ENCODE data around the gene DNAJC1. TPM values are rescaled to one million over a fixed set of nuclear protein-coding genes. Genes with fewer than 3 reads are reported as not detected.

Gene DNAJC1
- total RNA-seq, 1 donor from 2014 or later, result 26.1 TPM

GRCh38 chr10:21746118-21746517 lies 257.4 kb downstream of the DNAJC1 start:
- H3K9me3 ChIP-seq, result no peaks in the 10 kb centered on the region
- H3K36me3 ChIP-seq, result peaks cover 29 to 34% of the 10 kb centered on the region in 2 donors
- no peak for DNase-seq (ENCODE audit: low spot score in 2 of 2)
- H3K4me1 ChIP-seq, result no peaks in the 10 kb centered on the region
- no peak overlapping the region for H3K27ac ChIP-seq
- intact Hi-C loops (cut with DNase I), result no loop called here
- no peak overlapping the region for H3K4me3 ChIP-seq
- TF ChIP-seq CTCF (IDR thresholded peaks at IDR 0.05), result no peak
- H3K27me3 ChIP-seq, result no peaks in the 10 kb centered on the region

- no peak overlapping the region for H3K27ac ChIP-seq
- no peaks in the 10 kb centered on the region for H3K9me3 ChIP-seq
- no peak for DNase-seq (ENCODE audit: low spot score in 2 of 2)
- no peaks in the 10 kb centered on the region for H3K27me3 ChIP-seq
- peaks cover 29 to 51% of the 10 kb centered on the region in 2 donors for H3K36me3 ChIP-seq
- no peaks in the 10 kb centered on the region for H3K4me1 ChIP-seq
- H3K4me3 ChIP-seq, result no peak overlapping the region
- TF ChIP-seq CTCF (IDR thresholded peaks at IDR 0.05), result no peak
- intact Hi-C loops (cut with DNase I), result no loop called here
These were observed 259.3 kb downstream of the DNAJC1 start for GRCh38 chr10:21744223-21744622.

- Histone ChIP-seq H3K4me3 (no peak overlapping the region), H3K4me1 (no peaks in the 10 kb centered on the region), H3K27me3 (no peaks in the 10 kb centered on the region), H3K36me3 (peaks cover 33 to 57% of the 10 kb centered on the region in 2 donors), H3K27ac (no peak overlapping the region), H3K9me3 (no peaks in the 10 kb centered on the region)
- DNase-seq (ENCODE audit: low spot score in 2 of 2), result no peak
- no peak for TF ChIP-seq CTCF (IDR thresholded peaks at IDR 0.05)
- intact Hi-C loops (cut with DNase I), result no loop called here
These were observed 260.7 kb downstream of the DNAJC1 start for GRCh38 chr10:21742740-21743412.

- Histone ChIP-seq H3K4me3 (no peak overlapping the region), H3K9me3 (no peaks in the 10 kb centered on the region), H3K27ac (no peak overlapping the region), H3K27me3 (no peaks in the 10 kb centered on the region), H3K4me1 (no peaks in the 10 kb centered on the region), H3K36me3 (peaks cover 40 to 66% of the 10 kb centered on the region in 2 donors)
- intact Hi-C loops (cut with DNase I), result no loop called here
- no peak for TF ChIP-seq CTCF (IDR thresholded peaks at IDR 0.05)
- DNase-seq (ENCODE audit: low spot score in 2 of 2), result no peak
These were observed 262.5 kb downstream of the DNAJC1 start for GRCh38 chr10:21740989-21741388.

- Histone ChIP-seq H3K27ac (no peak overlapping the region), H3K36me3 (peaks cover 30 to 52% of the 10 kb centered on the region in 2 donors), H3K4me3 (no peak overlapping the region), H3K4me1 (no peaks in the 10 kb centered on the region), H3K27me3 (no peaks in the 10 kb centered on the region), H3K9me3 (no peaks in the 10 kb centered on the region)
- no peak for TF ChIP-seq CTCF (IDR thresholded peaks at IDR 0.05)
- no peak for DNase-seq (ENCODE audit: low spot score in 2 of 2)
- intact Hi-C loops (cut with DNase I), result no loop called here
These were observed 266.4 kb downstream of the DNAJC1 start for GRCh38 chr10:21737106-21737505.
